OCI-LY3 (cell line): ENCODE results near the gene KDM2A.

Source experiments
- CTCF ChIP-seq: fragments of 200-600, 300-600 bp; sonication (generic); IDR thresholded peaks from 2 replicates; pipeline ENCODE4 v1.5.1; 2014; ENCODE audit warnings: antibody characterized with exemption, low read length, low read depth
- EZH2phosphoT487 ChIP-seq: fragments of 200-600 bp; shearing (Covaris generic); IDR thresholded peaks from 2 replicates; pipeline ENCODE4 v1.6.1; 2018; ENCODE audit warnings: antibody characterized with exemption, mixed run types, low read depth

DNA sequence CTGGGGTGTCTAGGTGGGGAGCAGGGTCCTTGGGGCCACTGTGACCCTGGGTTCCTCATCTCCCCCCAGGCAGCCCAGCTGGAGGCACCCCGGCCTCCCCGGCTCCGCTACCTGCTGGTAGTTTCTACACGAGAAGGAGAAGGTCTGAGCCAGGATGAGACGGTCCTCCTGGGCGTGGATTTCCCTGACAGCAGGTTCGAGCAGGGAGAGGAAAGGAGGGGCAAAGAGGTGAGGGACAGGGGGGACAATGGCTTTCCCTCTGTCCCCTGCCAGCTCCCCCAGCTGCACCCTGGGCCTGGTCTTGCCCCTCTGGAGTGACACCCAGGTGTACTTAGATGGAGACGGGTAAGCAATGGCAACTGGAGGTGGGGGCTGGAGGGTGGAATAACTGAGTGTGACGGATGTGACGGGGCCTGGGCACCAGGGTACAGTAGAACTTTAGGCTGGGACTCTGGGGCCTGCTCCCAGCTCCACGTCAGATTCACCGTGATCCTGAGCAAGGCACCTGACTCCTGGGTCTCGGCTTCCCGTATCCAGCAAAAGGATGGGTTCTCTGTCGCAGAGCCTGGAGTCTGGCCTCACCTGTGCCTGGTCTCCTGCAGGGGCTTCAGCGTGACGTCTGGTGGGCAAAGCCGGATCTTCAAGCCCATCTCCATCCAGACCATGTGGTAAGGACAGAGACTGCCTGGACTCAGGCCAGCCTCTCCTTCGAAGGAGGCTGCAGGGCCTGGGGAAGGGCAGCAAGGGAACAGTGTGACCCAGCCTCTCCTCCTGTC lies 187.9 kb downstream of the KDM2A start:
- TF ChIP-seq EZH2phosphoT487: no peak
- no peak for TF ChIP-seq CTCF
